Measurements from ENCODE around the gene SLC26A1. TPM values are rescaled to one million over a fixed set of nuclear protein-coding genes. Genes with fewer than 3 reads are reported as not detected.

The SLC26A1 gene
- total and polyA plus RNA-seq, 2 donors (not counting 3 experiments of a cell fraction or from before 2014, with no cell fraction given), result 0.10 TPM; not detected in 1

DNA sequence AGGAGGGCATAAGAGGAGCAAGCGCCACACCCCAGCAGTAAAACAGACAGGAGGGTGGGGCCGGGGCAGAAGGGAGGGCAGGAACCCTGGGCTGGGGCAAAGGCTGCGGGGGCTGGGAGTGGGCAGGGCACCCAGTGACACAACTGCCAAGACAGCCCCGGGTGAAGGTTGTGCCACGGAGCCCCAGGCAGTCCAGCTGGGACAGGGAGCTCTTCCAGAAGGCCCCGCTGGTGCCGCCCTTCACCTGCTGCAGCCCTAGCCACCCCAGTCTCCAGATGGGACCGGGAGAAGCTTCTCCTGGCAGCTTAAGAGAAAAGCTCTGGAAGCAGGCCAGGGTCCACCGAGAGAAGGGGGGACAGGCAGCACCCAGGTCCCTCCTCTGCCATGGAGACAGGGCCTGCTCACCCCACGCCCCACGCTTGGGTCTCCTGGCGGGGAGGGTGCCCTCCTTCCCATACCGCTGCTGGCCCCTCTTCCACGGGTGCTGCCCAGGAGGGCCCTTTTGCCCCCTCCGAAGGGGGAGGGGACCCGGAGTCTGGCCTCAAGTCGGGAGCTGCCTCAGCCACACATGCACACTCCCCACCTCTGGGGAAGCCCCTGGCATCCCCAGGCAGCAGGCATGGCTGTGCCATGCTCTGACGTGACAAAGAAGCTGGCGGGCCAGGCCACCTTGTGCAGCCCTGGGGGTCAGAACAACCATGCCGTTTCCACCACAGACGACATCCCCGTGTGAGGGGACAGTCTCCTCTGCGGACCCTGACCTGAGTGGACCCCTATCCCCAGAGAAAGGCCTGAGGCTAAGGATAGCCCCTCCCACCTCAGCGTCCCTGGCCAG, 21.3 kb downstream of the SLC26A1 start:
- Histone ChIP-seq H2AFZ (ENCODE audit: low read depth, low read length) (no peak overlapping the region), H4K20me1 (replicated peaks; ENCODE audit: control insufficient read depth, extremely low read depth, insufficient read depth, low read length) (no peaks in the 10 kb centered on the region), H3K79me2 (ENCODE audit: control insufficient read depth, insufficient read depth, low read length) (no peaks in the 10 kb centered on the region), H3K9me1 (replicated peaks; ENCODE audit: control insufficient read depth, extremely low read depth, insufficient read depth, low read length) (no peaks in the 10 kb centered on the region), H3K27me3 (ENCODE audit: control insufficient read depth in 2 of 2, insufficient read depth in 2 of 2, low read length in 2 of 2) (no peaks in the 10 kb centered on the region), H3K4me2 (ENCODE audit: insufficient read depth, low read length) (peak overlapping the region; percentile 85), H3K36me3 (ENCODE audit: control insufficient read depth in 2 of 2, extremely low read depth in 1 of 2, insufficient read depth in 2 of 2, low read length in 2 of 2) (peaks cover 0 to 1% of the 10 kb centered on the region in 2 experiments), H3K4me1 (ENCODE audit: control insufficient read depth, extremely low read depth, insufficient read depth, low read length) (peaks cover 11% of the 10 kb centered on the region), H3K9ac (replicated peaks; ENCODE audit: extremely low read depth, insufficient read depth, low read length) (no peak overlapping the region), H3K4me3 (replicated peaks in 1 of 3; ENCODE audit: insufficient read depth in 1 of 3, low read depth in 1 of 3, low read length in 3 of 3) (peak overlapping the region in 1 of 3 experiments; percentile 95), H3K27ac (ENCODE audit: insufficient read depth, low read depth, low read length) (no peak overlapping the region), H3K9me3 (replicated peaks; ENCODE audit: control insufficient read depth, insufficient read depth, low read length) (no peaks in the 10 kb centered on the region)
- BruUV-seq (replicated peaks), result no TSS peak
- dilution Hi-C loops (cut with MboI; ENCODE audit: extremely low pct_ligation_motif_present, low sequenced_read_pairs), result no loop called here
- DNase-seq (ENCODE audit: low read depth, low spot score) (no peak), FAIRE-seq (no peak)
- intact Hi-C loops (cut with micrococcal nuclease), result loop anchor here (2.0 kb wide), 1 partner anchor 15 kb away; the partner anchor contains the start of gene IDUA
- TF ChIP-seq JUN (IDR thresholded peaks at IDR 0.05; ENCODE audit: borderline replicate concordance, insufficient read depth, insufficient read length, low read depth) (no peak), POLR2A (IDR thresholded peaks at IDR 0.05; ENCODE audit: low read depth, low read length) (no peak), MYC (IDR thresholded peaks at IDR 0.05; ENCODE audit: low read depth, low read length) (no peak), POLR2AphosphoS5 (IDR thresholded peaks at IDR 0.05; ENCODE audit: insufficient read depth, low read depth, low read length) (no peak), GATA2 (IDR thresholded peaks at IDR 0.05; ENCODE audit: insufficient read depth, insufficient read length, low read depth, low read length) (no peak), FOS (IDR thresholded peaks at IDR 0.05; ENCODE audit: borderline replicate concordance, insufficient read depth, low read length) (no peak), EZH2 (IDR thresholded peaks at IDR 0.05; ENCODE audit: borderline replicate concordance, low read depth, low read length, severe bottlenecking) (no peak)
- ChIA-PET POLR2A (no interaction called here), CTCF (interaction anchor here (1.0 kb wide), 1 partner anchor 15 kb away, joined by 5 read pairs; the partner anchor contains the start of gene IDUA)

Data from endothelial cell of umbilical vein (primary cell).